Effector CD8-positive, alpha-beta T cell (primary cell): ENCODE data around the gene KLHL29.

Experiments
- DNase-seq: peaks from one replicate; lab custom pipeline; 2025; lab: John Stamatoyannopoulos, UW

The KLHL29 gene

GRCh38 chr2:23513245-23513871 is 128.4 kb downstream of the KLHL29 start:
- DNase-seq, result no peak

DNA sequence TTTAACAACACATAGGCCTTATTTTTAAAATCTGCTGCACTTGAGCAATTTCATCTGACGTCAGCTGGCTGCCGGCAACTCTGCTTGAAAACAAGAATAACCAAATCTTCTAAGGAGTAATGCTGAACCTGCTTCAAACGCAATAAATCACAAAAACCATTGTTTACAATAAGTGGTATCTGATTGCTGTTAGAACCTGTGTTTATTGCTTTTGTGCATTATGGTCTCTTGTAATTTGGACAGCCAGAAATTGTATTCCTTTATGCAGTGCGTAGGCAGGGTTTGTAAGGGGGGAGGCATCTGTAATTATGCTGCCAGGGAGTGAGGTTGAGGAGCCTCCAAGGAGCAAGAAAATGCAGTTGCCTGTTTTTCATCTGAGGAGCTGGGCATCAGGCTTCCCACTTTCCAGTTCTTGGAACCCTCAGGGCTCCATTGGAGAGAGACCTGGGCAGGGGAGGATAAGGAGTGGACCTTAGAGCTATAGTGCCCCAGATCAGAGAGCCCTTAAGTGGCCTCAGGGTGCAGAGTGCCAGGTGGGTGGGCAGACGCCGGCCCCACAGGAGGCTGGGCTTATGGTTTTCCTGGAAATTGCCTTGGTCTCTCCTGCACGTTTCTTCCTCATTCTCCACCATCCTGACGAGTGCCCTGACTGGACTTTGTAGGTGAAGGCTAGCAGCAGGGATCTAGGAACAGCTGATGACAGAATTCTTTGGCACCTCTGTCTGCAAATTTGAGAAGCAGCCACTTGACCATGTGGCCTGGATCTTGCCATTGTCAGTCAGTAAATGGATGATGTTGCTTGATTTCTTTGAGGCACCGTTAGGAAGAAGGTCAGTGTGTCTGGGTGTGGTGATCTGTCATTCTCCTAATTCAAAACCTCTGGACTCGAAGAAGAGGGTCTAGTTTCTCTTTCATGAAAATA is 129.2 kb downstream of the KLHL29 start:
- DNase-seq, result no peak

DNA sequence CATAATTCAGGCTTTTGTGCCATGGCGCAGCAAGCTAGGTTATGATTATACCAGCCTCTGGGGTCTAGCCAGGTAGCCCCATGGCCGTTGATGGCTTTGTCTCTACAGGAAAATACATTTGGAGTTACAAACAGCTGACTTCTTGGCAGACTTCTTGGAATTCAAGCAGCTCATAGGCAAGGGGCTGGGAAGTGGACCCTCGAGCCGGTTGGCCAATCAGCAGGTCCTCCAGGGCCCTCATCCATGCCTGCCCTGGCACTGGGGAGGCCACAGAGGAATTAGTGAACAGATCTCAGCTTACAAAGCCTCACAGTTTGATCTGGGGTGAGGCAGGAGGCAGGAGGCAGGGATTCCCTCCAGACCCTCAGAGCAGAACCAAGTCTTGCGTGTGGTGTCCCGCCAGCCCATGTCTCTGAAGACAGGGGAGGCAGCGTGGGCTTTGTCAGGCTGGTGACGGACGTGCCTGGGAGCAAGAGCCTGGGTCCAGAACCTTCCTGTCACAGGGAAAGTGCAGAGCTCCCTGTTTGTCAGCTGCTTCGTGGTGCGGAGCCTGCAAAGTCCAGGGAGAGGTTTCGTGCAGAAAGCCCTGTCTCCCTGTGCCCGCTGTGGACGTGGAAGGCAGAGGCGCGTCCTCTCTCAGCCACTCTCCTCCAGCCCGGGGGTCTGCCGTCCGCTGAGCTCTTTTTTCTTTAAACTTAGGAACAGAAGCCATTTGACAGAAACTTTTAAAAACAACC is 131.7 kb downstream of the KLHL29 start:
- no peak for DNase-seq

GRCh38 chr2:23518481-23519333 is 133.7 kb downstream of the KLHL29 start:
- no peak for DNase-seq

DNA sequence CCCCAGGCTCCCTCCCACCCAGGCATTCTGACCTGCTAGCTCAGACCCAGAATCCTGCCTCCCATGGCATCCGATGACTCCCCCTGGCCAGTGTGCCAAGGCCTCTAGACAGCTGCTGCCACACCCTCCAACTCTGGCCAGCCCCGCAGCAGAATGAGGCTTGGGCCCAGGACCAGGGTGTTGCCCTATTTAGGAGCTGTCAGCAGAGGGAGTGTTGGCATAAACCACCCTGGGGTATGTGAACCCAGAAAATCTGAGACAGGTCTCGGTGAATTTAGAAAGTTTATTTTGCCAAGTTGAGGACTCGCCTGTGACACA is 134.3 kb downstream of the KLHL29 start:
- DNase-seq, result no peak

DNA sequence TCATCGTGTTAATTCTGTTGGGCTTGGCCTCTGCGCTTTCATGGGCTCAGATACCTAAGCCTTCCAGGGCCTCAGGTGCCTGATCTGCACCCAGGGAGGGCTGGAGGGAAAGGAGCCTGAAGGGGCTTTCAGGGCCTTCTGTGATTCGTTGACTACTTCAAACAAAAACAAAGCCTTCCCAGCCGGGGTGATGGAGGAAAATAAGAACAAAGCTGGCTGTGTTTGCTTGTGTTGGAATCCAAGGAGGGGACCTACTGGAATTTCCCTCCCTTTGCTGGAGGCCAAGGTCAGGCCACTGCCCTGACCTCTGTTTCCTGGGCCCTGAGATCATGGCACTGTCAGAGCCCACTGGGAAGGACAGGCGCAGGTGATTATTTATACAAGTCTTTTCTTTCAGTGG is 135.3 kb downstream of the KLHL29 start:
- no peak for DNase-seq

- DNase-seq, result no peak
These were observed 136.1 kb downstream of the KLHL29 start for GRCh38 chr2:23521060-23521459.

DNA sequence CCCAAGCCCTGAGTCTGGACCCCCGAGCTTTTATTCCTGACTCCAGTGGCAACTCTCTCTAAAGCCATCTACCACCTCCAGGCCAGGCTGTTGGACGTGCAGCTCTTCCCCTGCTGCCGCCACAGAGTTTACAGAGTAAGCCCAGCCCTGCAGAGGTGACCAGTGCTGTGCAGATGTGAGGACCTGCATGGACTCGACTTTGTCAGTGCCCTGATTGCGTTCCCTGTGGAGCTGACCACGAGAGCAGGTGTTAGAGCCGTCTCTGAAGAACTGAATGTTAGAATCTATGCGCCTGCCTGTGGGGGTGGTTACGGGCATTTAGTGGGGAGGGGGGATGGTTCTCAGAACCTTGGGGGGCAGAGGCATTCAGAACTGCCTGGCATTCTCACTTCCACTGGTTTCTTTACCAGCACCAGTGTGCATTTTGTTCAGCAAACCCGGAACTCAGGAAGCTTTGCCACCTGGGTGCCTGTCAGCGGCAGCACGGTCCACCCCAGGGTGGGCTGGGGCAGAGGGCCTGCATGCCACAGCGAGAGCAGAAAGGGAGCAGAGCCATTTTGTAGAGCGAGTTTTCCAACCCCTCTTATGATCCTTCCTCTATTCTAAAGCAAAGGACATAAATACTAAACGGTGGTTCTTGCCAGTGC is 137.9 kb downstream of the KLHL29 start:
- DNase-seq, result no peak

DNA sequence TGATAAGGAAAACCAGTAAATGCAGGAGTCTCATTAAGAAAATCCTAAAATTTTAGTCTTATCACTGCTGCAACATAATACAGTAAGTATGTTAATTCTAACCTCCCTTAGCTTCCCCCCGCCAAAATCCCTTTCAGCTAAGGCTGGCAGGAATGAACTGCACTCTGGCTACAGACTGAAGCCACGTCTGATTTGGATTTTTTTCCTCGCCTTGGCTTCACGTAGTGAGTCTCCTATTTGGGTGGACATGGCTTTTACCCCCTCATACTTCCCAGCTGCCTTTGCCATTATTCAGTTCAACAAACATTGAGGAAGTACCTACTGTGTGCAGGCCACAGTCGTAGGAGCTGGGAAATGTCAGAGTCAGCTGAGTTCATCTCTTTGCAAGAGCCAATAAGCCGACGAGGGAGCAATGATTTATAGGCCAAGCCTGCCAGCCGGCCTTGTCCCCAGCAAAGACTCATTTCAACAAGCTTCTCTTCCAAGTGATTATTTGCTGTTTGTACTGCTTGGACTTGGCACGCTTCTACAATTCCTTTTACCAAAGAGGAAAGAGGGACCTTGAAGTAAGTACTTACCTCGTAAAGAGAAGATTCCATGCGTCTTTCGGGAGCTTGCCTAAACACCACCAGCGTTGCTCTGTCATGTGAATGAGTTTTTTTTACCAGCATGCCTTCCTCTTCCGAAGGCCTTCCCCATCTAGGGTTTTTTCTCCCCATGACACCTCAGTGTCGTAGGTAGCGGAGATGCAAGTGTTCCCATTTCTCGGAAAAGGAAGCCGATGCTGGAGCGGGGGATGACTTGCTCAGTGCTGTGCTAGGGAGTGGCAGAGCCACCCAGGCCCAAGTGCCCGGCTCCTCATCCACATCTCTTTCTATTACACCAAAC is 138.6 kb downstream of the KLHL29 start:
- no peak for DNase-seq

DNA sequence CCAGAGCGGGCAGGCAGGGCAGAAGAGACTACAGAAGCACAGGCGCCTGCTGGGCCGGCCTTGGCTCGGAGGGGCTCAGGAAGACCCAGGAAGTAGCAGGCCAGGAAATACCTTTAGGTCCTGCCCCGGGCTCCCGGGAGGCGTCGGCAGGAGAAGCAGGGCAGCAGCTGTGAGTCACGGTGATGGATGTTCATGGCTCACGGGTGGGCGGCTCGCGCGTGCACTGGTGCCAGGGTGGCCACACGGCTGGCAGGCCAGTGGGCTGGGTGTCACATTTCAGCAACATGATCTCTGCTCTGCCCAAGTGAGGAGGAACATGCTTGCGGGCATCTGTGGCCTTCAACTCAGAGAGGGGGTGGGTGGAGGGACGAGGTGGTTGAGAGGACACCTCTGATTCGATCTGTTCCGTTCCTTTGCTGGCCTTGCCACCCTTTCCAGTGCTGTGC is 139.3 kb downstream of the KLHL29 start:
- DNase-seq, result no peak

GRCh38 chr2:23525137-23525765 is 140.3 kb downstream of the KLHL29 start:
- DNase-seq, result no peak

DNA sequence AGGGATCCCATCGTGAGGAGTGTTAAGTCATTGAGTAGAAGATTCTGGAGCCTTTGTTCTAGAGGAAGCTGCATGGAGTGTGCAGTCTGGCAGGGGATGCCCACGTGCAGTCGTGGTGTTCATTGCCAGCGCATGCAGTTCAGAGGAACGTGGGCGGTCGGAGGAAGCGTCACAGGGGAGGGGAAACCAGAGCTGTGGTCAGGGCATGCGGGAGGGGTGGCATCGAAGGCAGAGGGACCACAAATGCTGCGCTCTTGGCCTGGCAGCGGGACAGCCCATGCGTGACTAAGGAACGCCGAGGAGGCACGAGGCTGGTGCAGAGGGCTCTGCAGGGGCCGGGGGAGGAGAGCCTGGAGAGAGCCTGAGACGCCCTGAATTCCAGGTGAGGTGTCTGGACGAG is 141.1 kb downstream of the KLHL29 start:
- DNase-seq, result no peak

- DNase-seq, result no peak
These were observed 142.1 kb downstream of the KLHL29 start for GRCh38 chr2:23526835-23527790.

- DNase-seq, result no peak
These were observed 143.2 kb downstream of the KLHL29 start for GRCh38 chr2:23528171-23528570.

- DNase-seq, result no peak
These were observed 143.7 kb downstream of the KLHL29 start for GRCh38 chr2:23528690-23529089.

GRCh38 chr2:23529659-23530058 is 144.7 kb downstream of the KLHL29 start:
- no peak for DNase-seq

GRCh38 chr2:23530206-23530908 is 145.4 kb downstream of the KLHL29 start:
- DNase-seq, result no peak

DNA sequence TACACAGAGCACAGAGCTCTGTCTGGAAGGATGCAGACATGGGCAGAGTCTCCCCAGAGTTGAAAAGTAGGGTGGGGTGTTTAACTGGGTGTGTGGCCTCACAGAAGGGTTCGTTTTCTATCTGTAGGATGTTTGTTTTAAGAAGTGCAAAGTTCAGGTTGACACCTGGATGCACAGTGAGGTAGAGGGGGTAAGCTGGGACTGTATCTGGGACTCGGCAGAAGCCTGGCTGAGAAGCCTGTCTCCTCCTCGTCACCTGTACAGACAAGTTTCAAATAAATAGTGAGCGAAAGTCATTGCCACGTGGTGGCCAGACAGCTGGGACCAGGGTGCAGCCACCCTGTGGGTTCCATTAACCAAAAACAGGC is 145.9 kb downstream of the KLHL29 start:
- DNase-seq, result no peak
